ENCODE measurements around the gene ELL3.

GRCh38 chr15:43808435-43808950 is 31.7 kb upstream of the ELL3 start:
- no peak for TF ChIP-seq CTCF (IDR thresholded peaks at IDR 0.05)
- no peak for TF ChIP-seq EP300 (IDR thresholded peaks at IDR 0.05)

Data from ovary (tissue), 3 donors.